Pancreas (tissue), 10 donors: ENCODE data around the gene PITRM1. TPM values are rescaled to one million over a fixed set of nuclear protein-coding genes. Genes with fewer than 3 reads are reported as not detected.
A peak's percentile ranks its signal among the peaks of the same experiment; 100 is the strongest.

Experiments used
- ATAC-seq, 4 donors: fragments of 200-7000 bp; cut with Tn5 transposase; one replicate each; pipeline versions ENCODE4 v1.8.0 to v1.9.1; 2020; ENCODE audit warnings: mild to moderate bottlenecking in 4 of 4, moderate library complexity in 4 of 4
- DNase-seq, 6 donors: peaks; one replicate each; pipeline ENCODE4 v3.0.0-alpha.2; 2020
- FAIRE-seq: peaks from 2 replicates; lab custom pipeline; 2012; peaks lifted over from hg19 to GRCh38; lab: Jason Lieb, UNC
- H3K27ac ChIP-seq, 4 donors: fragments of 200-600 bp; sonication (generic); 1 replicate in 3 of 4; 2 replicates in 1 of 4; pipeline versions ENCODE4 v1.5.0 to v1.8.0; 2020
- H3K27me3 ChIP-seq, 4 donors: fragments of 200-600 bp; one replicate each; pipeline ENCODE4 v1.8.0; 2021
- H3K36me3 ChIP-seq, 3 donors: fragments of 200-600 bp; sonication (generic) in 1 of 3; one replicate each; pipeline versions ENCODE4 v1.5.0 to v1.8.0; 2020 to 2021
- H3K4me1 ChIP-seq, 3 donors: fragments of 200-600 bp; one replicate each; pipeline ENCODE4 v1.8.0; 2021
- H3K4me3 ChIP-seq, 4 donors: fragments of 200-600 bp; sonication (generic) in 2 of 4; one replicate each; pipeline versions ENCODE4 v1.5.0 to v1.8.0; 2020 to 2021
- H3K9me3 ChIP-seq, 4 donors: fragments of 200-600 bp; one replicate each; pipeline ENCODE4 v1.8.0; 2021
- WGBS, 2 donors: extraction: QIAGEN DNeasy Blood & Tissue Kit; methylation state at CpG; one replicate each; pipeline ENCODE4 v1.1.7; 2013; 5-methylcytosine and 5-hydroxymethylcytosine counted together
- intact Hi-C, 3 donors: fragments of 100-400 bp; cut with DNase I; formaldehyde crosslinking; loops; one replicate each; pipeline versions ENCODE4 v1.11.1 to v1.14.2; 2022
- polyA plus RNA-seq, 2 donors: library from polyadenylated mRNA; stranded (reverse); fragments of 200-250 nt; gene quantifications; one replicate each; pipeline ENCODE4 v1.2.3, GENCODE V29; 2013
- total RNA-seq, 6 donors: library from RNA; stranded (reverse); fragmentation: NEBNext Ultra II Directional in 4 of 6; extraction: Animal tissue kit (Norgen Biotek cat#: 25700) in 4 of 6; gene quantifications; one replicate each; pipeline versions ENCODE4 v1.2.1 to v1.2.4, GENCODE V29; 2021 to 2023
- TF ChIP-seq, protein P1 (sequence below), 4 donors: fragments of 200-600 bp; sonication (generic) in 3 of 4; IDR thresholded peaks; one replicate each; pipeline versions ENCODE4 v1.5.0 to v1.8.0; 2021; ENCODE audit warnings: antibody characterized with exemption in 4 of 4
- donor health status: healthy with polysubstance abuse.
- donor health status: DM: no; HTN: no; CAD: no; lungs with moderate emphysema.
- donor health status: DM: no; HTN: no; CAD: no.
- donor health status: control.
- donor health status: control.
- donor health status: Bipolar disorder and iron deficiency.
- donor health status: DM: yes; HTN: yes; CAD: no.
- donor health status: DM: no; HTN: no; CAD: no.
- donor health status: DM: no; HTN: no; CAD: no.
- donor health status: DM: yes; HTN: yes; CAD: no.

PITRM1 gene
- total and polyA plus RNA-seq, 8 donors = 24.7 to 73.6 (median 31.5) TPM

DNA sequence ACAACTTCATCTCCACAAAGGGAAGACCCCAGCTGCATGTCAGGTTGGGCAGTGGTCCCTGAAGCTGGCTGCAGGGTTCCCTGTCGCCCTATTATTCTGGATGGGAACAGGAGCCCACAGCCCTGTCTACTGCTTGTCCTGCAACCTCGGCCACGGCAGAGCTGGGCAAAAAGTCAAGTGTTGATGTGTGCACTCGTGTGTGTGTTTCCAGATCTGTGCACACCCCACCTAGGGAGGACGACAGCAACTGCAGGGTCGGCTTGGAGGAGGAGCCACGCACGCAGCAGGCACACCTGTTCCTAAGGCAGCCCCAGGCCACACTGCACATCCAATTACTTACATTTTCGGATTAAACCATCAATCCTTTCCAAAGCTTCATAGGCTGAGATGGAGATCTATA lies 23.6 kb downstream of the PITRM1 start:
- ATAC-seq = peak in 1 of 4 donors; percentile 49
- no peak for DNase-seq
- Histone ChIP-seq H3K4me1 (no peaks in the 10 kb centered on the region), H3K27ac (no peak overlapping the region), H3K36me3 (peaks cover 14 to 70% (median 26%) of the 10 kb centered on the region in 3 donors), H3K27me3 (no peaks in the 10 kb centered on the region), H3K4me3 (no peak overlapping the region), H3K9me3 (no peaks in the 10 kb centered on the region)
- 79 to 80% methylated on average over 9 of the region's 9 CpGs for WGBS, 2 donors
- intact Hi-C loops = no loop called here
- TF ChIP-seq, protein P1, sequence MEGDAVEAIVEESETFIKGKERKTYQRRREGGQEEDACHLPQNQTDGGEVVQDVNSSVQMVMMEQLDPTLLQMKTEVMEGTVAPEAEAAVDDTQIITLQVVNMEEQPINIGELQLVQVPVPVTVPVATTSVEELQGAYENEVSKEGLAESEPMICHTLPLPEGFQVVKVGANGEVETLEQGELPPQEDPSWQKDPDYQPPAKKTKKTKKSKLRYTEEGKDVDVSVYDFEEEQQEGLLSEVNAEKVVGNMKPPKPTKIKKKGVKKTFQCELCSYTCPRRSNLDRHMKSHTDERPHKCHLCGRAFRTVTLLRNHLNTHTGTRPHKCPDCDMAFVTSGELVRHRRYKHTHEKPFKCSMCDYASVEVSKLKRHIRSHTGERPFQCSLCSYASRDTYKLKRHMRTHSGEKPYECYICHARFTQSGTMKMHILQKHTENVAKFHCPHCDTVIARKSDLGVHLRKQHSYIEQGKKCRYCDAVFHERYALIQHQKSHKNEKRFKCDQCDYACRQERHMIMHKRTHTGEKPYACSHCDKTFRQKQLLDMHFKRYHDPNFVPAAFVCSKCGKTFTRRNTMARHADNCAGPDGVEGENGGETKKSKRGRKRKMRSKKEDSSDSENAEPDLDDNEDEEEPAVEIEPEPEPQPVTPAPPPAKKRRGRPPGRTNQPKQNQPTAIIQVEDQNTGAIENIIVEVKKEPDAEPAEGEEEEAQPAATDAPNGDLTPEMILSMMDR (IDR thresholded peaks at IDR 0.05) = no peak
- FAIRE-seq = no peak

DNA sequence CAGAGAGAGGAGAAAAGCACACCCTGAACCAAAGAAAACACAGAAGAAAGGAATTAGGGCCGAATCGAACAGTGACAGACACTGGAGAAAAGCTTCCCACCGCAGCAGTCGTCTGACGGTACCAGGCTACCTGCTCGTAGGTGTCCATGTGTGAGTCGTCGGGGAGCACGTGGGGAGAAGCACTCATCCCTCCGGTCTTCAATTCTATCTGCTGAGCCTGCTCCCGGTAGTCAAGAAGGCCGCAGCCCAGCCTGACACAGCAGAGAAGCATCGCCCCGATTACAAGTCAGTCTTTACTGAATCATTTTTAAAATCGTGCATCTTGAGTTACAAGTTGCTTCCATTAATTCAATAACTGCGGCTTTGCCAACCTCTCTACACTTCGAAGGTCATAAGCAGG lies 24.5 kb downstream of the PITRM1 start:
- Histone ChIP-seq H3K4me1 (no peaks in the 10 kb centered on the region), H3K4me3 (no peak overlapping the region), H3K9me3 (no peaks in the 10 kb centered on the region), H3K27me3 (no peaks in the 10 kb centered on the region), H3K27ac (no peak overlapping the region), H3K36me3 (peaks cover 9 to 71% (median 24%) of the 10 kb centered on the region in 3 donors)
- WGBS, 2 donors = 84 to 94% methylated on average over 17 of the region's 17 CpGs
- no peak for FAIRE-seq
- TF ChIP-seq, protein P1 (IDR thresholded peaks at IDR 0.05) = no peak
- intact Hi-C loops = no loop called here
- DNase-seq = no peak
- ATAC-seq = no peak

- intact Hi-C loops = no loop called here
- peaks cover 12 to 78% (median 24%) of the 10 kb centered on the region in 3 donors for H3K36me3 ChIP-seq
These were observed 25.3 kb downstream of the PITRM1 start for GRCh38 chr10:3147117-3147820.

DNA sequence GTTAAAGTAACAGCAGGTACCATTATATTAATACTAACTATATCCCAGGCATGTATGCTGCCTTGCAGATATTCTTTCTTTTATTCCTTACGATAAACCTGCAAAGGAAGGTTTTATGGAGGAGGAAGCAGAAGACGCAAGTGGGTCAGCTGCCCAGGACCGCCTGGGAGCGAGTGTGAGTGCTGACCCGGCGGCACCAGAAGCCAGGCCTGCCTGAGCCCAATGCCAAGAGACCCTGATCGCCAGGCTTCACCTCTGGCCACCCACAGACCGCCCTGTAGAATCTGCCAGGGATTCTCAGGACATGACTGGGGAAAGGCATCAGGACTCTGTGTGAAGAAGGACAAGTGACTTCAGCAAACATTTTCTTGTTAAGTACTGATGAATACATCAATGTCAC lies 26.3 kb downstream of the PITRM1 start:
- TF ChIP-seq, protein P1 (IDR thresholded peaks at IDR 0.05) = no peak
- DNase-seq = no peak
- no peaks in the 10 kb centered on the region for H3K9me3 ChIP-seq
- H3K27ac ChIP-seq = no peak overlapping the region
- ATAC-seq = no peak
- no peaks in the 10 kb centered on the region for H3K27me3 ChIP-seq
- 94 to 96% methylated on average over 8 of the region's 8 CpGs for WGBS, 2 donors
- no peaks in the 10 kb centered on the region for H3K4me1 ChIP-seq
- intact Hi-C loops = no loop called here
- no peak overlapping the region for H3K4me3 ChIP-seq
- no peak for FAIRE-seq
- peaks cover 13 to 87% (median 24%) of the 10 kb centered on the region in 3 donors for H3K36me3 ChIP-seq

More at GRCh38 chr10:3147117-3147820, 25.3 kb downstream of the PITRM1 start:
- no peaks in the 10 kb centered on the region for H3K4me1 ChIP-seq
- H3K4me3 ChIP-seq = no peak overlapping the region
- FAIRE-seq = no peak
- H3K9me3 ChIP-seq = no peaks in the 10 kb centered on the region
- no peaks in the 10 kb centered on the region for H3K27me3 ChIP-seq
- WGBS, 2 donors = 87 to 96% methylated on average over 17 of the region's 17 CpGs
- TF ChIP-seq, protein P1 (IDR thresholded peaks at IDR 0.05) = no peak
- no peak overlapping the region for H3K27ac ChIP-seq
- no peak for ATAC-seq
- DNase-seq = no peak

DNA sequence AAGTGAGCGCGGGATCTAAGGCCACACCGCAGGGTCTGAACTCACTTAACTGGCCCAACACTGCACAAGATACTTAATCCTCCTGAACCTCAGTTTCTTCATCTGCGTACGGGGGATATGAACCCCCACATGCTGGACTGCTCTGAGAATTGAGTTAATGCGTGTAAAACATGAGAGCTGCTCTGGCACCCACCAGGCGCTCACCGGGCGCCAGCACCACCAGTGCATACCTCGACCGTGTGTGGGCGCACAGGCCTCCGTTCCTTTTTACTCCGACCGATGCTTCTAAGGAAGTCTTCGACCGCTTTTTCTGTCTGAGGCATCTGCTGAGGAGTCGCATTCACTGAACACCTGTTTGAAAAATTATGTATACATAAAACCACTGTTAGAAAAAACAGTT lies 27.2 kb downstream of the PITRM1 start:
- no peak for ATAC-seq
- intact Hi-C loops = no loop called here
- no peak for DNase-seq
- H3K9me3 ChIP-seq = no peaks in the 10 kb centered on the region
- H3K4me1 ChIP-seq = no peaks in the 10 kb centered on the region
- H3K27me3 ChIP-seq = no peaks in the 10 kb centered on the region
- TF ChIP-seq, protein P1 (IDR thresholded peaks at IDR 0.05) = no peak
- no peak overlapping the region for H3K27ac ChIP-seq
- no peak overlapping the region for H3K4me3 ChIP-seq
- H3K36me3 ChIP-seq = peaks cover 13 to 88% (median 24%) of the 10 kb centered on the region in 3 donors
- no peak for FAIRE-seq
- 98% methylated on average over 18 of the region's 18 CpGs for WGBS, 2 donors
